PFSK-1 (cell line): ENCODE measurements around the gene GUCY1A1.

Experiments used
- FOXP2 ChIP-seq: optimal IDR thresholded peaks from 2 replicates; pipeline ENCODE3; 2011; ENCODE audit warnings: borderline replicate concordance, control low read depth, inconsistent platforms; ENCODE audit not compliant: insufficient read depth; ENCODE audit errors: extremely low read length, extremely low read depth
- POLR2AphosphoS5 ChIP-seq: IDR thresholded peaks from 2 replicates; pipeline ENCODE4 v1.6.1; 2012; ENCODE audit warnings: low read depth, mild to moderate bottlenecking, control low read depth, low read length, moderate library complexity
- SIN3A ChIP-seq: IDR thresholded peaks from 2 replicates; pipeline ENCODE4 v1.6.1; 2012; ENCODE audit warnings: mild to moderate bottlenecking, low read length, moderate library complexity, borderline replicate concordance; ENCODE audit not compliant: insufficient read depth
- TAF1 ChIP-seq: IDR thresholded peaks from 2 replicates; pipeline ENCODE4 v1.6.1; 2012; ENCODE audit warnings: low read length, control low read depth, borderline replicate concordance; ENCODE audit not compliant: insufficient read depth
- TF ChIP-seq, protein P1 (sequence below), 2 experiments: IDR thresholded peaks; 2 replicates each; pipeline versions ENCODE4 v1.6.1 to v1.8.0; 2011 to 2012; ENCODE audit warnings: low read depth in 2 of 2, low read length in 2 of 2, control low read depth in 1 of 2, inconsistent platforms in 1 of 2, mild to moderate bottlenecking in 1 of 2, moderate library complexity in 1 of 2; ENCODE audit not compliant: insufficient read depth in 1 of 2

GUCY1A1 gene

GRCh38 chr4:155757745-155758265 is 91.2 kb downstream of the GUCY1A1 start:
- TF ChIP-seq FOXP2, result no peak
- no peak for TF ChIP-seq SIN3A
- no peak for TF ChIP-seq POLR2AphosphoS5
- TF ChIP-seq TAF1, result no peak
- TF ChIP-seq, protein P1, sequence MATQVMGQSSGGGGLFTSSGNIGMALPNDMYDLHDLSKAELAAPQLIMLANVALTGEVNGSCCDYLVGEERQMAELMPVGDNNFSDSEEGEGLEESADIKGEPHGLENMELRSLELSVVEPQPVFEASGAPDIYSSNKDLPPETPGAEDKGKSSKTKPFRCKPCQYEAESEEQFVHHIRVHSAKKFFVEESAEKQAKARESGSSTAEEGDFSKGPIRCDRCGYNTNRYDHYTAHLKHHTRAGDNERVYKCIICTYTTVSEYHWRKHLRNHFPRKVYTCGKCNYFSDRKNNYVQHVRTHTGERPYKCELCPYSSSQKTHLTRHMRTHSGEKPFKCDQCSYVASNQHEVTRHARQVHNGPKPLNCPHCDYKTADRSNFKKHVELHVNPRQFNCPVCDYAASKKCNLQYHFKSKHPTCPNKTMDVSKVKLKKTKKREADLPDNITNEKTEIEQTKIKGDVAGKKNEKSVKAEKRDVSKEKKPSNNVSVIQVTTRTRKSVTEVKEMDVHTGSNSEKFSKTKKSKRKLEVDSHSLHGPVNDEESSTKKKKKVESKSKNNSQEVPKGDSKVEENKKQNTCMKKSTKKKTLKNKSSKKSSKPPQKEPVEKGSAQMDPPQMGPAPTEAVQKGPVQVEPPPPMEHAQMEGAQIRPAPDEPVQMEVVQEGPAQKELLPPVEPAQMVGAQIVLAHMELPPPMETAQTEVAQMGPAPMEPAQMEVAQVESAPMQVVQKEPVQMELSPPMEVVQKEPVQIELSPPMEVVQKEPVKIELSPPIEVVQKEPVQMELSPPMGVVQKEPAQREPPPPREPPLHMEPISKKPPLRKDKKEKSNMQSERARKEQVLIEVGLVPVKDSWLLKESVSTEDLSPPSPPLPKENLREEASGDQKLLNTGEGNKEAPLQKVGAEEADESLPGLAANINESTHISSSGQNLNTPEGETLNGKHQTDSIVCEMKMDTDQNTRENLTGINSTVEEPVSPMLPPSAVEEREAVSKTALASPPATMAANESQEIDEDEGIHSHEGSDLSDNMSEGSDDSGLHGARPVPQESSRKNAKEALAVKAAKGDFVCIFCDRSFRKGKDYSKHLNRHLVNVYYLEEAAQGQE (IDR thresholded peaks at IDR 0.05; ENCODE audit: insufficient read depth in 1 of 2, low read depth in 2 of 2, low read length in 2 of 2), result no peak

- TF ChIP-seq TAF1, result no peak
- no peak for TF ChIP-seq FOXP2
- TF ChIP-seq POLR2AphosphoS5, result no peak
- TF ChIP-seq, protein P1 (IDR thresholded peaks at IDR 0.05; ENCODE audit: insufficient read depth in 1 of 2, low read depth in 2 of 2, low read length in 2 of 2), result no peak
- no peak for TF ChIP-seq SIN3A
These were observed 92.1 kb downstream of the GUCY1A1 start, which contains the start of gene GUCY1B1 for GRCh38 chr4:155758481-155759371. Gene GUCY1B1 (plus strand): TSS chr4:155759021. CDS start chr4:155759141, 120 bp downstream.

DNA sequence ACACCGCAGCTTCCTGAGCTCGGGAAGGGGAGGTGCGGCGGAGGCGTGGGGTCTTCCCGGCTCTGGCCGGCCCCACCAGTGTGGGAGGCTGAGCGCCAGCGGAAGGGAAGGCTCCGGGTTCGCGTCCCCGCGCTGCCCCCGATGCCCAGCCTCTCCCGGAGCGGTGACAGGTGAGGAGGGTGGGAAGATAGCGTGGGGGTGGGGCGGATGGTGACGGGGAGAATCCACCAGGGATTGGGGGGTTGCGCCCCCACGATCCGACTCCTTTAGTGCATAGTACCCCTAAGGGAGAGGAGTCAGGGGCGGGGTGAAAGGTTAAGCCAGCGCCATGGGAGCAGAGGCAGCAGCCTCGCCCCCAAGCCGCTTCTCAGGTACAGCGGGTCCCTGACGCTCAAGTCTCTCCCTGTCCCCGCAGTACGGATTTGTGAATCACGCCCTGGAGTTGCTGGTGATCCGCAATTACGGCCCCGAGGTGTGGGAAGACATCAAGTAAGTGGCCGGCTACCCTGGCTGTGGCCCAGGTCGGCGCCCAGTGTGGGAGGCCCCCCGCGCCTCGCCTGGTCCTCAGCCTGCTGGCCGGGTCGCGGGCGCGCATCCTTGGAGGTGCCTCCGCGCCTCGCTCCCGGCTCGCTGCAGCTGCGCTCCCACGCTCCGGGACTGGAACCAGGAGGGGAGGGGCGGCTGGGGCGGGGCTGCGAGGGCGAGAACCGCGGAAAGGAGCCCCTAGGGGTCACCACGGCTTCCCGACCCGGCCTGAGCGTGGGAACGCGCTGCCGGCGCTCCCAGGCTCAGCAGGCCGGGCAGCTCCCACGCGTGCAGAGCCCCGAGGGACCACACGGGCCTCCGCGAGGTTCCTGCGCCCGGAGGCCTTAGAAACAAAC is 93.0 kb downstream of the GUCY1A1 start:
- TF ChIP-seq, protein P1 (IDR thresholded peaks at IDR 0.05; ENCODE audit: insufficient read depth in 1 of 2, low read depth in 2 of 2, low read length in 2 of 2), result no peak
- TF ChIP-seq POLR2AphosphoS5 (no peak), SIN3A (no peak), FOXP2 (no peak), TAF1 (no peak)

DNA sequence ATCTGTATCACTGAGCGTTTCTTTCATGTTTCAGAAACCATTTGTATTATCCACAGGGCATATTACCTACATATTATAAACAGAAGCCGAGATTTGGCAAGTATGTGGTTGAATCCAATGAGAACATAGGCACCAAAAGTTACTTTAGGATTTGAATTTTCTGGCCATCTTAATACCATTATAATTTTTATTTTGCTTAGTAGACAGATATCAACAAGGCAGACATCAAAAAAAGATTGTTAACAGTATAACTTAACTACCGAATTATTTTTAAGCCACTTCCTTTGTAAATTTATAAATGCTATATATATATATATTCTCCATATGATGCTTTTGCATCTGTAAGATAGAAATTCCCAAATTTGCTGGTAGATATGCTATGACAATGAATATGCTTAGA is 94.4 kb downstream of the GUCY1A1 start:
- TF ChIP-seq POLR2AphosphoS5 (no peak), SIN3A (no peak)
- TF ChIP-seq, protein P1 (IDR thresholded peaks at IDR 0.05; ENCODE audit: insufficient read depth in 1 of 2, low read depth in 2 of 2, low read length in 2 of 2), result no peak
